SK-N-SH treated with all-trans-retinoic acid at 6 μM for 48 hours (cell line): Measurements from ENCODE around the gene FAM25A.
"Not testable (repeated sequence)": the region's sequence is repeated elsewhere in the genome, so short reads cannot be mapped to it uniquely, and the experiment has no call there.

Experiments used
- ATAC-seq: fragments of 200-7000 bp; cut with Tn5 transposase; 3 replicates; pipeline ENCODE4 v1.9.1; 2020; ENCODE audit warnings: mild to moderate bottlenecking, moderate library complexity
- ARNTL ChIP-seq: fragments of 450-650 bp; formaldehyde crosslinking; IDR thresholded peaks from 2 replicates; pipeline ENCODE4 v1.5.0; 2020; ENCODE audit warnings: low read depth, mild to moderate bottlenecking, moderate library complexity, borderline replicate concordance
- BACH2 ChIP-seq: fragments of 250-450 bp; sonication (Bioruptor Pico); IDR thresholded peaks from 2 replicates; pipeline ENCODE4 v1.9.0; 2021; ENCODE audit warnings: mild to moderate bottlenecking, borderline replicate concordance
- CREB5 ChIP-seq: fragments of 250-450 bp; sonication (Bioruptor Pico); IDR thresholded peaks from 2 replicates; pipeline ENCODE4 v1.5.1; 2020; ENCODE audit warnings: low read depth, mild to moderate bottlenecking, moderate library complexity
- ESRRG ChIP-seq: fragments of 250-450 bp; sonication (Bioruptor Pico); IDR thresholded peaks from 2 replicates; pipeline ENCODE4 v1.6.1; 2021; ENCODE audit warnings: mild to moderate bottlenecking
- GLIS3 ChIP-seq: fragments of 250-450 bp; sonication (Bioruptor Pico); IDR thresholded peaks from 2 replicates; pipeline ENCODE4 v1.5.0; 2020; ENCODE audit warnings: mild to moderate bottlenecking, moderate library complexity
- ISL1 ChIP-seq: fragments of 250-450 bp; sonication (Bioruptor Pico); IDR thresholded peaks from 2 replicates; pipeline ENCODE4 v2.1.2; 2022; ENCODE audit warnings: mild to moderate bottlenecking, moderate library complexity
- OSR1 ChIP-seq: fragments of 250-450 bp; sonication (Bioruptor Pico); IDR thresholded peaks from 2 replicates; pipeline ENCODE4 v1.8.0; 2022; ENCODE audit warnings: moderate library complexity, mild to moderate bottlenecking, inconsistent platforms
- PATZ1 ChIP-seq: fragments of 250-450 bp; sonication (Bioruptor Pico); IDR thresholded peaks from 2 replicates; pipeline ENCODE4 v1.8.0; 2020; ENCODE audit warnings: mild to moderate bottlenecking, moderate library complexity, borderline replicate concordance
- PPARA ChIP-seq: fragments of 250-450 bp; sonication (Bioruptor Pico); IDR thresholded peaks from 2 replicates; pipeline ENCODE4 v1.5.0; 2020; ENCODE audit warnings: mild to moderate bottlenecking, borderline replicate concordance
- RARB ChIP-seq: fragments of 250-450 bp; sonication (Bioruptor Pico); IDR thresholded peaks from 2 replicates; pipeline ENCODE4 v1.8.0; 2021; ENCODE audit warnings: mild to moderate bottlenecking, moderate library complexity
- TOX ChIP-seq: fragments of 250-450 bp; sonication (Bioruptor Pico); IDR thresholded peaks from 2 replicates; pipeline ENCODE4 v1.8.0; 2021; ENCODE audit warnings: mild to moderate bottlenecking, moderate library complexity, borderline replicate concordance
- TSHZ2 ChIP-seq: fragments of 250-450 bp; sonication (Bioruptor Pico); IDR thresholded peaks from 2 replicates; pipeline ENCODE4 v1.5.0; 2020; ENCODE audit warnings: mild to moderate bottlenecking, moderate library complexity
- ZC3H10 ChIP-seq: fragments of 250-450 bp; sonication (Bioruptor Pico); IDR thresholded peaks from 2 replicates; pipeline ENCODE4 v1.5.1; 2021; ENCODE audit warnings: mild to moderate bottlenecking, moderate library complexity
- ZFP3 ChIP-seq: fragments of 250-450 bp; sonication (Bioruptor Pico); IDR thresholded peaks from 2 replicates; pipeline ENCODE4 v1.5.0; 2020; ENCODE audit warnings: mild to moderate bottlenecking, moderate library complexity
- ZFP30 ChIP-seq: fragments of 450-650 bp; formaldehyde crosslinking; IDR thresholded peaks from 2 replicates; pipeline ENCODE4 v1.5.0; 2022; ENCODE audit warnings: mild to moderate bottlenecking, moderate library complexity
- ZNF70 ChIP-seq: fragments of 450-650 bp; formaldehyde crosslinking; IDR thresholded peaks from 2 replicates; pipeline ENCODE4 v1.5.0; 2020; ENCODE audit warnings: mild to moderate bottlenecking, moderate library complexity
- ZNF8 ChIP-seq: fragments of 450-650 bp; formaldehyde crosslinking; IDR thresholded peaks from 2 replicates; pipeline ENCODE4 v1.5.0; 2020; ENCODE audit warnings: mild to moderate bottlenecking, moderate library complexity

Gene FAM25A

GRCh38 chr10:87038786-87039185 is 18.7 kb downstream of the FAM25A start (continued):
- TF ChIP-seq TSHZ2 (CRISPR knock-in tag) (no peak), ZC3H10 (CRISPR knock-in tag) (no peak), ARNTL (CRISPR knock-in tag) (no peak), RARB (no peak), ZNF70 (CRISPR knock-in tag) (no peak), PPARA (no peak)

GRCh38 chr10:87043579-87043978 is 23.5 kb downstream of the FAM25A start:
- ATAC-seq: not testable (repeated sequence)

GRCh38 chr10:87045434-87045938 is 25.4 kb downstream of the FAM25A start:
- ATAC-seq: no peak
- TF ChIP-seq TSHZ2 (CRISPR knock-in tag): no peak
- TF ChIP-seq ZFP3 (CRISPR knock-in tag): no peak
- no peak for TF ChIP-seq ZNF8 (CRISPR knock-in tag)
- TF ChIP-seq GLIS3: no peak
- no peak for TF ChIP-seq TOX
- TF ChIP-seq ARNTL (CRISPR knock-in tag): no peak
- TF ChIP-seq ZFP30 (CRISPR knock-in tag): no peak
- TF ChIP-seq ISL1 (CRISPR knock-in tag): no peak
- TF ChIP-seq ZC3H10 (CRISPR knock-in tag): no peak
- no peak for TF ChIP-seq BACH2 (CRISPR knock-in tag)
- no peak for TF ChIP-seq PATZ1 (CRISPR knock-in tag)
- no peak for TF ChIP-seq ZNF70 (CRISPR knock-in tag)

GRCh38 chr10:87053111-87053510 is 33.0 kb downstream of the FAM25A start:
- peak; percentile 64; the same call in 2 of the 3 replicates for ATAC-seq
- TF ChIP-seq ZFP3 (CRISPR knock-in tag): no peak

- TF ChIP-seq TOX (no peak), ZFP30 (CRISPR knock-in tag) (no peak), CREB5 (CRISPR knock-in tag) (no peak), OSR1 (CRISPR knock-in tag) (no peak), ESRRG (no peak), PPARA (no peak), BACH2 (CRISPR knock-in tag) (no peak), ZFP3 (CRISPR knock-in tag) (no peak), ZNF8 (CRISPR knock-in tag) (no peak), RARB (no peak), PATZ1 (CRISPR knock-in tag) (no peak)
- ATAC-seq: peak; percentile 27; the same call in 1 of the 3 replicates
Observed at GRCh38 chr10:87053577-87054181, 33.6 kb downstream of the FAM25A start.
